Testis (tissue), 3 donors: ENCODE measurements around the gene SEC24D. TPM values are rescaled to one million over a fixed set of nuclear protein-coding genes. Genes with fewer than 3 reads are reported as not detected.

Source experiments
- DNase-seq: peaks from one replicate; pipeline ENCODE4 v3.0.0-alpha.2; 2019
- H3K27ac ChIP-seq, 2 donors: fragments of 200-600 bp; sonication (generic); one replicate each; pipeline ENCODE4 v1.5.1; 2019
- H3K27me3 ChIP-seq: fragments of 200-600 bp; sonication (generic); one replicate; pipeline ENCODE4 v1.5.1; 2019
- H3K36me3 ChIP-seq: fragments of 200-600 bp; sonication (generic); one replicate; pipeline ENCODE4 v1.5.1; 2017; ENCODE audit warnings: low read depth; ENCODE audit errors: missing control alignments
- H3K4me1 ChIP-seq: fragments of 200-600 bp; sonication (generic); one replicate; pipeline ENCODE4 v1.5.1; 2019
- H3K4me3 ChIP-seq, 2 donors: fragments of 200-600 bp; sonication (generic); one replicate each; pipeline ENCODE4 v1.5.1; 2017 to 2019
- H3K9me3 ChIP-seq: fragments of 200-600 bp; sonication (generic); one replicate; pipeline ENCODE4 v1.5.1; 2017
- POLR2A ChIP-seq: fragments of 450-650 bp; IDR thresholded peaks from one replicate; pipeline ENCODE4 v1.6.1; 2017; ENCODE audit warnings: antibody characterized with exemption, mild to moderate bottlenecking, moderate library complexity
- WGBS, 2 donors: methylation state at CpG; one replicate each; pipeline ENCODE4 v1.1.5; 2018; 5-methylcytosine and 5-hydroxymethylcytosine counted together
- intact Hi-C: fragments of 100-400 bp; cut with DNase I; formaldehyde crosslinking; loops from one replicate; pipeline ENCODE4 v1.15.1; 2023; ENCODE audit warnings: low total_unique reads
- polyA plus RNA-seq: library from polyadenylated mRNA; stranded (reverse); fragments of 350-450 nt; fragmentation: Illumina TruSeq; extraction: RNeasy Lipid Tissue Mini Kit (QIAGEN cat#74804); gene quantifications from one replicate; pipeline ENCODE4 v1.2.3, GENCODE V29; 2014; ENCODE audit warnings: low read depth, low replicate concordance; ENCODE audit not compliant: insufficient read depth
- total RNA-seq, 2 donors: library from RNA; depleted of rRNA; stranded (reverse); fragments of >200 nt; gene quantifications; one replicate each; pipeline ENCODE4 v1.2.3, GENCODE V29; 2016
- TF ChIP-seq, protein P1 (sequence below), 3 experiments: fragments of 450-650 bp in 2 of 3; fragments of 200-600 bp in 1 of 3; sonication (generic) in 1 of 3; IDR thresholded peaks; one replicate each; pipeline ENCODE4 v1.5.1; 2016 to 2019; ENCODE audit warnings: antibody characterized with exemption in 3 of 3, mild to moderate bottlenecking in 2 of 3, moderate library complexity in 1 of 3

The SEC24D gene
- total and polyA plus RNA-seq, 3 donors from 2014 or later, result 53.4 to 74.1 (median 62.2) TPM

DNA sequence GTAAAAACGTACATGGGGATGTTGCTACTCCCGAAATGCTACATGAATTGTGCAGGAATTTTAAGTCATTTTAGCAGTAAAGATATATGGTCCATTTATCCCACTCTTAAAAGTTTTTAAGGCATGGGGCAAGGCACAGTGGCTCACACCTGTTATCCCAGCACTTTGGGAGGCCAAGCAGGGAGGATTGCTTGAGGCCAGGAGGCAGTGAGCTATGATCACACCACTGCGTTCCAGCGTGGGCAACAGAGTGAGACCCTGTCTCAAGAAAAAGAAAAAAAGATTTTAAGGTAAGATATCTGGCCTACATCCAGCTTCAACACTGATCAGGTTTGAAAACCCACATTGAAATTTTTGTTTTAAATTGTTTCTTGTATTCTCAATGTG lies 1.2 kb upstream of the SEC24D start:
- no peaks in the 10 kb centered on the region for H3K27me3 ChIP-seq
- intact Hi-C loops, result no loop called here
- no peaks in the 10 kb centered on the region for H3K36me3 ChIP-seq
- H3K4me1 ChIP-seq, result peaks cover 4% of the 10 kb centered on the region
- H3K27ac ChIP-seq, result no peak overlapping the region
- 64 to 66% methylated on average over 4 of the region's 4 CpGs for WGBS, 2 donors
- no peaks in the 10 kb centered on the region for H3K9me3 ChIP-seq
- DNase-seq, result no peak
- TF ChIP-seq, protein P1, sequence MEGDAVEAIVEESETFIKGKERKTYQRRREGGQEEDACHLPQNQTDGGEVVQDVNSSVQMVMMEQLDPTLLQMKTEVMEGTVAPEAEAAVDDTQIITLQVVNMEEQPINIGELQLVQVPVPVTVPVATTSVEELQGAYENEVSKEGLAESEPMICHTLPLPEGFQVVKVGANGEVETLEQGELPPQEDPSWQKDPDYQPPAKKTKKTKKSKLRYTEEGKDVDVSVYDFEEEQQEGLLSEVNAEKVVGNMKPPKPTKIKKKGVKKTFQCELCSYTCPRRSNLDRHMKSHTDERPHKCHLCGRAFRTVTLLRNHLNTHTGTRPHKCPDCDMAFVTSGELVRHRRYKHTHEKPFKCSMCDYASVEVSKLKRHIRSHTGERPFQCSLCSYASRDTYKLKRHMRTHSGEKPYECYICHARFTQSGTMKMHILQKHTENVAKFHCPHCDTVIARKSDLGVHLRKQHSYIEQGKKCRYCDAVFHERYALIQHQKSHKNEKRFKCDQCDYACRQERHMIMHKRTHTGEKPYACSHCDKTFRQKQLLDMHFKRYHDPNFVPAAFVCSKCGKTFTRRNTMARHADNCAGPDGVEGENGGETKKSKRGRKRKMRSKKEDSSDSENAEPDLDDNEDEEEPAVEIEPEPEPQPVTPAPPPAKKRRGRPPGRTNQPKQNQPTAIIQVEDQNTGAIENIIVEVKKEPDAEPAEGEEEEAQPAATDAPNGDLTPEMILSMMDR (IDR thresholded peaks at IDR 0.05), result no peak
- no peak for TF ChIP-seq POLR2A
- H3K4me3 ChIP-seq, result no peak overlapping the region

DNA sequence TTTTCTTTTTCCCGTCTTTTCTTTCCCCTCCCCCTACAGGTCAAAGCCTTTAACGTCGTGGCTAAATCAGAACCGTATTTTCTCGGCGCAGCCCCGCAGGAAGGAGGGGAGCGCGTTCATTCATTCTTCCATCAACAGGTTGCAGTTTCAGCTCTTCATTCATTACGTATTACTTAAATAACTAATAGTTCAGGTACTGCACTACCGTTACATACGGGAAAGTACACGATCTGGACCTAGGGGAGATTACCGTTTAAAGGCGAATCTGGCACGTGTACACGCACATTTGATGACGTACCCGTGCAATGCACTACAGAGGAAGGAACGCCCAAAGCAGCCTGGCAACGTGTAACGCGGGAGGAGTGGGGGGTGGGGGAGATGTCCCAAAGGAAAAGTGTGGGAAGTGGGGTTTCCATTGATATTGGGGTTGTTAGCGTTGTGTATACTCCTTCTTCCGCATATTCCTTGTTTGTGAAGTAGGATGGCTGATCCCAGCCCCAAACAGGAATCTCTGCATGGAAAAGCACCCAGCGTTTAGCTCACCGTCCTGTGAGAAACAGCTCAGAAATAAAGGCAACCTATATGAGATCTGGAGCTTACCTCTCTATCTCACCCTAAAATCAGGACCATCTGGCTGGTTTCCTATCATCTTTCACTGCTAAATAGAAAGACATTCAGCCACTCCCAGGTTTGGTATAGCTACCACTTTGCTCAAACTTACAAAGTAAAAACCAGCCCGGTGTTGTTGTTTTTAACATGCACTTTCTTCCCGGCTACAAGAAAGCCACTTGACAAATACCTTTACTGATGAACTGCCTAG lies 585 bp upstream of the SEC24D start:
- DNase-seq, result peak; percentile 59
- H3K27me3 ChIP-seq, result no peaks in the 10 kb centered on the region
- no peaks in the 10 kb centered on the region for H3K36me3 ChIP-seq
- intact Hi-C loops, result no loop called here
- H3K9me3 ChIP-seq, result no peaks in the 10 kb centered on the region
- WGBS, 2 donors, result 3% methylated on average over 29 of the region's 29 CpGs
- peak overlapping the region; percentile 94 to 96 for H3K4me3 ChIP-seq
- H3K27ac ChIP-seq, result peak overlapping the region; percentile 97
- H3K4me1 ChIP-seq, result peaks cover 4% of the 10 kb centered on the region
- TF ChIP-seq POLR2A, result no peak
- TF ChIP-seq, protein P1 (IDR thresholded peaks at IDR 0.05), result no peak

DNA sequence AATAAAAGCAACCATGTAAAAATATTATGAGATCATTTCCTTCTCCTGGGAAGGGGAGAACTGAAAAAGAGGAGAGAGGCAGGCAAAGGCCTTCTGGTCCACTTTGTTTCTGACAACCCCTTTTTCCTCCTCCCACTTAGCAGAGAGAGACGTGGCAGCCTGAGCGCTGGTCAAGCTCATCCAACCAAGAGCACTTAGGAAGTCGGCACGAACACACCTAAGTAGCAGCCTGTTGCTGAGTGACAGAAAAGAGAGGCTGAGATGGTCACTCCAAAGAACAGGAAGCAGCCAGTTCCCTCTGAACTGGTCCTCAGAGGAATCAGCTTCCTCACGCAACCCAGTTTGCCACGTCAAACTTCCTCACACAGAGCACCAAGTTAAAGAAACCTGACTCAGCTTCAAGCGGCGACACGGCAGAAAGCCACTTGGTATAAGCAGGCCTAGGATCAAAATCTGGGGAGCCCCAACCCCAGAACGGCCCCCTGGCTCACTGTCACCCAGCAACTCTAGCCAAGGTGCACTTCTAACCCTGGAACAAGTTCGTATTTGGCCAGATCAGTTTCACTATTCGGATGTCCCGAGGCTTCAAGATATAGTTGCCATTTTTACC lies 861 bp downstream of the SEC24D start:
- Histone ChIP-seq H3K4me1 (peaks cover 4% of the 10 kb centered on the region), H3K4me3 (peak overlapping the region; percentile 94 to 96), H3K27me3 (no peaks in the 10 kb centered on the region), H3K9me3 (no peaks in the 10 kb centered on the region), H3K36me3 (no peaks in the 10 kb centered on the region), H3K27ac (peak overlapping the region; percentile 97)
- peak; percentile 77 for DNase-seq
- TF ChIP-seq POLR2A, result no peak
- TF ChIP-seq, protein P1 (IDR thresholded peaks at IDR 0.05), result no peak
- 0 to 1% methylated on average over 12 to 13 of the region's 13 CpGs for WGBS, 2 donors
- intact Hi-C loops, result no loop called here

DNA sequence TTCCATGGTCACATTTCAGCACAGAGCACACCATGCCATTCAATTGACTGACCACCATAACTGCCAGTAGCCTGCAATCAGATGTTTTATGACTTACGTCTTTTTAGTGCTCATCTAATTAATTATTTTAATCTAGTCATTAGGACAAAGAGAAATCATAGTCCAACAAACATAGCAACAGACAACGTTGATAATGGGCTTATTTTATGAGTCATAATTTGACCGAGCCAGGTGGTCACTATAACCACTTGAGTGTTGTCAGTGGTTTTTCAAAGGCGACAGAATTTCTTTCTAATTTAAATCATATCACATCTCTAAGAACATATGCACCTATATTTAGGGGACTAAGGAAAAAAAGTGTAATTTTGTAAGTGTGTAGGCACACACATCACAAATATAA lies 1.9 kb downstream of the SEC24D start:
- WGBS, 2 donors, result 63 to 71% methylated on average over 4 of the region's 4 CpGs
- intact Hi-C loops, result no loop called here
- TF ChIP-seq, protein P1 (IDR thresholded peaks at IDR 0.05), result no peak
- no peak for TF ChIP-seq POLR2A
- DNase-seq, result no peak
- peaks cover 4% of the 10 kb centered on the region for H3K4me1 ChIP-seq
- H3K9me3 ChIP-seq, result no peaks in the 10 kb centered on the region
- H3K27ac ChIP-seq, result no peak overlapping the region
- no peaks in the 10 kb centered on the region for H3K27me3 ChIP-seq
- H3K4me3 ChIP-seq, result no peak overlapping the region
- no peaks in the 10 kb centered on the region for H3K36me3 ChIP-seq
